Panc1 (cell line): ENCODE data around the gene KRT8. TPM values are rescaled to one million over a fixed set of nuclear protein-coding genes. Genes with fewer than 3 reads are reported as not detected.

Source experiments
- ATAC-seq: fragments of 200-7000 bp; cut with Tn5 transposase; 2 replicates; pipeline ENCODE4 v1.9.1; 2020; ENCODE audit warnings: mild to moderate bottlenecking, moderate library complexity
- BruUV-seq: library from RNA; stranded (reverse); fragments of 400-500 nt; replicated peaks from 2 replicates; lab custom pipeline; 2021; lab: Mats Ljungman, UMichigan
- CTCF ChIA-PET: fragments of 300-600 bp; sonication (Branson Sonifier 250); formaldehyde crosslinking; loops from one replicate; lab custom pipeline; 2022; ENCODE audit warnings: antibody characterized with exemption; lab: Charles Lee
- POLR2A ChIA-PET: fragments of 300-600 bp; sonication (Branson Sonifier 250); formaldehyde crosslinking; loops from one replicate; lab custom pipeline; 2022; ENCODE audit warnings: antibody characterized with exemption; lab: Charles Lee
- DNase-seq: peaks from one replicate; pipeline ENCODE4 v3.0.0-alpha.2; 2010; ENCODE audit warnings: low read depth, low spot score
- H3K27ac ChIP-seq: 2 replicates; pipeline ENCODE4 v1.5.1; 2011; ENCODE audit warnings: mild to moderate bottlenecking, low read length, inconsistent platforms
- H3K27me3 ChIP-seq: fragments of 200-500 bp; sonication (Bioruptor generic); 2 replicates; pipeline ENCODE4 v1.6.0; 2014; ENCODE audit warnings: low read length, inconsistent platforms; ENCODE audit not compliant: control insufficient read depth, insufficient read depth
- H3K36me3 ChIP-seq: fragments of 200-500 bp; sonication (Bioruptor generic); 2 replicates; pipeline ENCODE4 v1.5.1; 2014; ENCODE audit warnings: inconsistent platforms, mild to moderate bottlenecking, low read length, moderate library complexity; ENCODE audit not compliant: control insufficient read depth, insufficient read depth
- H3K4me1 ChIP-seq: 2 replicates; pipeline ENCODE4 v1.5.1; 2011; ENCODE audit warnings: inconsistent platforms, mild to moderate bottlenecking, low read length, moderate library complexity; ENCODE audit not compliant: control insufficient read depth, insufficient read depth
- H3K4me3 ChIP-seq, 2 experiments: 2 replicates each; pipeline ENCODE4 v1.5.1; 2011 to 2012; ENCODE audit warnings: low read depth in 2 of 2, low read length in 2 of 2, mild to moderate bottlenecking in 2 of 2, inconsistent platforms in 1 of 2, moderate library complexity in 1 of 2
- H3K9me3 ChIP-seq: fragments of 200-500 bp; sonication (Bioruptor generic); 2 replicates; pipeline ENCODE4 v1.5.1; 2014; ENCODE audit warnings: low read depth, mild to moderate bottlenecking, inconsistent platforms, low read length, moderate library complexity; ENCODE audit not compliant: control insufficient read depth, insufficient read depth
- POLR2AphosphoS5 ChIP-seq: IDR thresholded peaks from 2 replicates; pipeline ENCODE4 v1.6.1; 2012; ENCODE audit warnings: mild to moderate bottlenecking, low read depth, low read length, moderate library complexity
- SIN3A ChIP-seq: IDR thresholded peaks from 2 replicates; pipeline ENCODE4 v1.6.1; 2012; ENCODE audit warnings: low read depth, mild to moderate bottlenecking, low read length, moderate library complexity, borderline replicate concordance; ENCODE audit not compliant: insufficient read depth
- TCF7L2 ChIP-seq: IDR thresholded peaks from 2 replicates; pipeline ENCODE4 v1.6.1; 2011; ENCODE audit warnings: mild to moderate bottlenecking, low read depth, low read length, inconsistent platforms
- in situ Hi-C: cut with HindIII; loops from 2 replicates; pipeline ENCODE4 v1.10.0; 2016; ENCODE audit warnings: low sequenced_read_pairs, low pct_unique_long_range_greater_than_20kb
- intact Hi-C: fragments of 100-400 bp; cut with micrococcal nuclease; formaldehyde crosslinking; loops from one replicate; pipeline ENCODE4 v1.10.0; 2022; ENCODE audit not compliant: unreplicated experiment
- total RNA-seq: library from RNA; stranded (reverse); gene quantifications from one replicate; pipeline ENCODE4 v1.2.1, GENCODE V29; 2021; ENCODE audit not compliant: unreplicated experiment
- TF ChIP-seq, protein P1 (sequence below), 2 experiments: IDR thresholded peaks; 2 replicates each; pipeline ENCODE4 v1.6.1; 2011 to 2012; ENCODE audit warnings: low read depth in 2 of 2, control low read depth in 1 of 2, low read length in 1 of 2, mild to moderate bottlenecking in 1 of 2, moderate library complexity in 1 of 2; ENCODE audit not compliant: insufficient read depth in 1 of 2
- TF ChIP-seq, protein P2 (sequence below): fragments of 450-650 bp; IDR thresholded peaks from 2 replicates; pipeline ENCODE4 v1.5.1; 2017; ENCODE audit warnings: mild to moderate bottlenecking

KRT8 gene
- total RNA-seq, 1 experiment from 2014 or later = 6,125 TPM

- intact Hi-C loops (no loop called here), in situ Hi-C loops (no loop called here)
- Histone ChIP-seq H3K36me3 (no peaks in the 10 kb centered on the region), H3K9me3 (no peaks in the 10 kb centered on the region), H3K27me3 (no peaks in the 10 kb centered on the region), H3K4me1 (peaks cover 48% of the 10 kb centered on the region), H3K27ac (peak overlapping the region; percentile 100), H3K4me3 (no peak overlapping the region)
- ATAC-seq (no peak), DNase-seq (no peak)
- TF ChIP-seq, protein P1, sequence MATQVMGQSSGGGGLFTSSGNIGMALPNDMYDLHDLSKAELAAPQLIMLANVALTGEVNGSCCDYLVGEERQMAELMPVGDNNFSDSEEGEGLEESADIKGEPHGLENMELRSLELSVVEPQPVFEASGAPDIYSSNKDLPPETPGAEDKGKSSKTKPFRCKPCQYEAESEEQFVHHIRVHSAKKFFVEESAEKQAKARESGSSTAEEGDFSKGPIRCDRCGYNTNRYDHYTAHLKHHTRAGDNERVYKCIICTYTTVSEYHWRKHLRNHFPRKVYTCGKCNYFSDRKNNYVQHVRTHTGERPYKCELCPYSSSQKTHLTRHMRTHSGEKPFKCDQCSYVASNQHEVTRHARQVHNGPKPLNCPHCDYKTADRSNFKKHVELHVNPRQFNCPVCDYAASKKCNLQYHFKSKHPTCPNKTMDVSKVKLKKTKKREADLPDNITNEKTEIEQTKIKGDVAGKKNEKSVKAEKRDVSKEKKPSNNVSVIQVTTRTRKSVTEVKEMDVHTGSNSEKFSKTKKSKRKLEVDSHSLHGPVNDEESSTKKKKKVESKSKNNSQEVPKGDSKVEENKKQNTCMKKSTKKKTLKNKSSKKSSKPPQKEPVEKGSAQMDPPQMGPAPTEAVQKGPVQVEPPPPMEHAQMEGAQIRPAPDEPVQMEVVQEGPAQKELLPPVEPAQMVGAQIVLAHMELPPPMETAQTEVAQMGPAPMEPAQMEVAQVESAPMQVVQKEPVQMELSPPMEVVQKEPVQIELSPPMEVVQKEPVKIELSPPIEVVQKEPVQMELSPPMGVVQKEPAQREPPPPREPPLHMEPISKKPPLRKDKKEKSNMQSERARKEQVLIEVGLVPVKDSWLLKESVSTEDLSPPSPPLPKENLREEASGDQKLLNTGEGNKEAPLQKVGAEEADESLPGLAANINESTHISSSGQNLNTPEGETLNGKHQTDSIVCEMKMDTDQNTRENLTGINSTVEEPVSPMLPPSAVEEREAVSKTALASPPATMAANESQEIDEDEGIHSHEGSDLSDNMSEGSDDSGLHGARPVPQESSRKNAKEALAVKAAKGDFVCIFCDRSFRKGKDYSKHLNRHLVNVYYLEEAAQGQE (IDR thresholded peaks at IDR 0.05; ENCODE audit: insufficient read depth in 1 of 2, low read depth in 2 of 2, low read length in 1 of 2) = no peak
- TF ChIP-seq, protein P2, sequence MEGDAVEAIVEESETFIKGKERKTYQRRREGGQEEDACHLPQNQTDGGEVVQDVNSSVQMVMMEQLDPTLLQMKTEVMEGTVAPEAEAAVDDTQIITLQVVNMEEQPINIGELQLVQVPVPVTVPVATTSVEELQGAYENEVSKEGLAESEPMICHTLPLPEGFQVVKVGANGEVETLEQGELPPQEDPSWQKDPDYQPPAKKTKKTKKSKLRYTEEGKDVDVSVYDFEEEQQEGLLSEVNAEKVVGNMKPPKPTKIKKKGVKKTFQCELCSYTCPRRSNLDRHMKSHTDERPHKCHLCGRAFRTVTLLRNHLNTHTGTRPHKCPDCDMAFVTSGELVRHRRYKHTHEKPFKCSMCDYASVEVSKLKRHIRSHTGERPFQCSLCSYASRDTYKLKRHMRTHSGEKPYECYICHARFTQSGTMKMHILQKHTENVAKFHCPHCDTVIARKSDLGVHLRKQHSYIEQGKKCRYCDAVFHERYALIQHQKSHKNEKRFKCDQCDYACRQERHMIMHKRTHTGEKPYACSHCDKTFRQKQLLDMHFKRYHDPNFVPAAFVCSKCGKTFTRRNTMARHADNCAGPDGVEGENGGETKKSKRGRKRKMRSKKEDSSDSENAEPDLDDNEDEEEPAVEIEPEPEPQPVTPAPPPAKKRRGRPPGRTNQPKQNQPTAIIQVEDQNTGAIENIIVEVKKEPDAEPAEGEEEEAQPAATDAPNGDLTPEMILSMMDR = no peak
- no peak for TF ChIP-seq POLR2AphosphoS5
- no peak for TF ChIP-seq SIN3A
- TF ChIP-seq TCF7L2 = no peak
- ChIA-PET CTCF (no interaction called here), POLR2A (interaction anchor here (1.0 to 1.1 kb wide), 2 partner anchors 27 to 86 kb away, joined by 3 read pairs; no protein-coding TSS in a partner anchor)
- no TSS peak for BruUV-seq
These were observed 16.8 kb upstream of the KRT8 start for GRCh38 chr12:52921488-52922165.

- POLR2A ChIA-PET = interaction anchor here (1.0 to 1.1 kb wide), 2 partner anchors 26 to 86 kb away, joined by 3 read pairs; no protein-coding TSS in a partner anchor
- BruUV-seq = no TSS peak
- DNase-seq (no peak), ATAC-seq (no peak)
- CTCF ChIA-PET = no interaction called here
- no peaks in the 10 kb centered on the region for H3K27me3 ChIP-seq
- TF ChIP-seq, protein P1 (IDR thresholded peaks at IDR 0.05; ENCODE audit: insufficient read depth in 1 of 2, low read depth in 2 of 2, low read length in 1 of 2) = no peak
- TF ChIP-seq, protein P2 = no peak
- TF ChIP-seq POLR2AphosphoS5 (no peak), SIN3A (no peak), TCF7L2 (no peak)
- peaks cover 41% of the 10 kb centered on the region for H3K4me1 ChIP-seq
- no peaks in the 10 kb centered on the region for H3K36me3 ChIP-seq
- in situ Hi-C loops (no loop called here), intact Hi-C loops (no loop called here)
- H3K9me3 ChIP-seq = no peaks in the 10 kb centered on the region
- no peak overlapping the region for H3K4me3 ChIP-seq
- H3K27ac ChIP-seq = peak overlapping the region; percentile 100
These were observed 16.1 kb upstream of the KRT8 start for GRCh38 chr12:52920937-52921336.
